Breast epithelium (tissue), 4 donors: Measurements from ENCODE around the gene HNRNPA3. TPM values are rescaled to one million over a fixed set of nuclear protein-coding genes. Genes with fewer than 3 reads are reported as not detected.
"Not testable (repeated sequence)": the region's sequence is repeated elsewhere in the genome, so short reads cannot be mapped to it uniquely, and the experiment has no call there.

Experiments used
- DNase-seq, 2 donors: peaks; one replicate each; pipeline ENCODE4 v3.0.0-alpha.2; 2019; ENCODE audit warnings: low spot score in 2 of 2
- H3K27ac ChIP-seq, 2 donors: fragments of 200-600 bp; sonication (generic) in 1 of 2; one replicate each; pipeline ENCODE4 v1.5.1; 2016 to 2019; ENCODE audit warnings: mild to moderate bottlenecking in 1 of 2
- H3K27me3 ChIP-seq, 2 donors: fragments of 200-600 bp; sonication (generic) in 1 of 2; one replicate each; pipeline versions ENCODE4 v1.5.1 to v1.6.0; 2017 to 2019; ENCODE audit warnings: control low read depth in 1 of 2, mild to moderate bottlenecking in 1 of 2
- H3K36me3 ChIP-seq: fragments of 200-600 bp; one replicate; pipeline ENCODE4 v1.5.1; 2019
- H3K4me1 ChIP-seq, 2 donors: fragments of 200-600 bp; sonication (generic); one replicate each; pipeline ENCODE4 v1.5.1; 2016 to 2019; ENCODE audit warnings: control low read depth in 1 of 2
- H3K4me3 ChIP-seq, 3 donors: fragments of 200-600 bp; sonication (generic); 1 replicate in 2 of 3; 2 replicates in 1 of 3; pipeline ENCODE4 v1.5.1; 2016 to 2019; ENCODE audit warnings: mild to moderate bottlenecking in 3 of 3, moderate library complexity in 2 of 3
- H3K9me3 ChIP-seq, 2 donors: fragments of 200-600 bp; sonication (generic) in 1 of 2; one replicate each; pipeline ENCODE4 v1.5.1; 2016 to 2019; ENCODE audit warnings: control low read depth in 1 of 2
- CTCF ChIP-seq, 3 donors: fragments of 450-650 bp; IDR thresholded peaks; one replicate each; pipeline ENCODE4 v1.5.1; 2016 to 2017; ENCODE audit warnings: antibody characterized with exemption in 3 of 3, mild to moderate bottlenecking in 3 of 3, moderate library complexity in 3 of 3
- POLR2A ChIP-seq: fragments of 450-650 bp; IDR thresholded peaks from one replicate; pipeline ENCODE4 v1.6.1; 2016; ENCODE audit warnings: antibody characterized with exemption, mild to moderate bottlenecking, moderate library complexity
- POLR2AphosphoS5 ChIP-seq, 3 donors: sonication (generic); formaldehyde crosslinking; IDR thresholded peaks; one replicate each; pipeline ENCODE4 v1.6.1; 2017; ENCODE audit warnings: antibody characterized with exemption in 3 of 3
- intact Hi-C: fragments of 100-400 bp; cut with DNase I; formaldehyde crosslinking; loops from one replicate; pipeline ENCODE4 v1.15.1; 2023; ENCODE audit warnings: low total_unique reads
- total RNA-seq, 3 donors: library from RNA; depleted of rRNA; stranded (reverse); fragments of >200 nt; gene quantifications; one replicate each; pipeline ENCODE4 v1.1.0, GENCODE V29; 2016

Gene HNRNPA3
- total RNA-seq, 3 donors from 2014 or later: 60.6 to 100.0 (median 95.9) TPM

- DNase-seq: no peak
- Histone ChIP-seq H3K27me3 (no peaks in the 10 kb centered on the region), H3K9me3 (no peaks in the 10 kb centered on the region), H3K4me3 (no peak overlapping the region), H3K36me3 (no peaks in the 10 kb centered on the region), H3K27ac (no peak overlapping the region), H3K4me1 (no peaks in the 10 kb centered on the region)
- intact Hi-C loops: no loop called here
- TF ChIP-seq CTCF (IDR thresholded peaks at IDR 0.05) (no peak), POLR2AphosphoS5 (IDR thresholded peaks at IDR 0.05) (no peak)
Measured at GRCh38 chr2:177183860-177184259, 28.7 kb upstream of the HNRNPA3 start.

- TF ChIP-seq POLR2AphosphoS5 (IDR thresholded peaks at IDR 0.05): no peak
- no peak for TF ChIP-seq CTCF (IDR thresholded peaks at IDR 0.05)
- TF ChIP-seq POLR2A: no peak
- H3K4me1 ChIP-seq: no peaks in the 10 kb centered on the region
- H3K27ac ChIP-seq: no peak overlapping the region
- no peaks in the 10 kb centered on the region for H3K9me3 ChIP-seq
- no peaks in the 10 kb centered on the region for H3K36me3 ChIP-seq
- no peaks in the 10 kb centered on the region for H3K27me3 ChIP-seq
- DNase-seq: no peak
- no peak overlapping the region for H3K4me3 ChIP-seq
- intact Hi-C loops: no loop called here
Measured at GRCh38 chr2:177184606-177185005, 28.0 kb upstream of the HNRNPA3 start.

GRCh38 chr2:177186038-177186437 is 26.6 kb upstream of the HNRNPA3 start:
- intact Hi-C loops, H3K36me3 ChIP-seq, DNase-seq: not testable (repeated sequence)

GRCh38 chr2:177187631-177188312 is 24.8 kb upstream of the HNRNPA3 start:
- TF ChIP-seq POLR2AphosphoS5 (IDR thresholded peaks at IDR 0.05): no peak
- TF ChIP-seq POLR2A: no peak
- TF ChIP-seq CTCF (IDR thresholded peaks at IDR 0.05): no peak
- intact Hi-C loops: no loop called here
- H3K9me3 ChIP-seq: no peaks in the 10 kb centered on the region
- no peaks in the 10 kb centered on the region for H3K4me1 ChIP-seq
- no peak overlapping the region for H3K4me3 ChIP-seq
- no peaks in the 10 kb centered on the region for H3K27me3 ChIP-seq
- H3K36me3 ChIP-seq: no peaks in the 10 kb centered on the region
- no peak for DNase-seq
- H3K27ac ChIP-seq: no peak overlapping the region

More at GRCh38 chr2:177186038-177186437, 26.6 kb upstream of the HNRNPA3 start:
- not testable (repeated sequence) for H3K27ac ChIP-seq, H3K4me1 ChIP-seq, H3K27me3 ChIP-seq, H3K4me3 ChIP-seq, H3K9me3 ChIP-seq

- no peaks in the 10 kb centered on the region for H3K9me3 ChIP-seq
- no peaks in the 10 kb centered on the region for H3K36me3 ChIP-seq
- no peak for TF ChIP-seq CTCF (IDR thresholded peaks at IDR 0.05)
- TF ChIP-seq POLR2AphosphoS5 (IDR thresholded peaks at IDR 0.05): no peak
- TF ChIP-seq POLR2A: no peak
- DNase-seq: no peak
- intact Hi-C loops: no loop called here
- no peak overlapping the region for H3K4me3 ChIP-seq
- no peak overlapping the region for H3K27ac ChIP-seq
- no peaks in the 10 kb centered on the region for H3K4me1 ChIP-seq
- no peaks in the 10 kb centered on the region for H3K27me3 ChIP-seq
Measured at GRCh38 chr2:177188482-177189469, 23.8 kb upstream of the HNRNPA3 start.
